Measurements from ENCODE around the gene RAB3A.

Gene RAB3A

GRCh38 chr19:18229474-18229873 is 25.6 kb upstream of the RAB3A start:
- H4K20me1 ChIP-seq (ENCODE audit: low read depth, low read length): no peaks in the 10 kb centered on the region
- no peaks in the 10 kb centered on the region for H3K36me3 ChIP-seq (ENCODE audit: low read length)
- H2AFZ ChIP-seq (ENCODE audit: low read depth, low read length, severe bottlenecking): no peak overlapping the region
- H3K79me2 ChIP-seq (ENCODE audit: insufficient read depth, low read length): no peaks in the 10 kb centered on the region
- no peaks in the 10 kb centered on the region for H3K27me3 ChIP-seq (ENCODE audit: low read length)
- no peak for TF ChIP-seq EZH2phosphoT487 (conservative IDR thresholded peaks at IDR 0.05; ENCODE audit: low read length)
- peak; percentile 85 for TF ChIP-seq CTCF (IDR thresholded peaks at IDR 0.05; ENCODE audit: insufficient read depth, low read length, poor library complexity, severe bottlenecking)
- H3K9ac ChIP-seq (ENCODE audit: low read length): no peak overlapping the region
- H3K4me2 ChIP-seq (ENCODE audit: low read depth, low read length, poor library complexity, severe bottlenecking): no peak overlapping the region
- H3K4me3 ChIP-seq (ENCODE audit: insufficient read depth, low read length, poor library complexity, severe bottlenecking): no peak overlapping the region
- no peaks in the 10 kb centered on the region for H3F3A ChIP-seq (ENCODE audit: insufficient read depth)
- H3K27ac ChIP-seq (ENCODE audit: low read depth, low read length): no peak overlapping the region
- H3K9me2 ChIP-seq (replicated peaks; ENCODE audit: insufficient read depth, low read length): no peaks in the 10 kb centered on the region
- no peaks in the 10 kb centered on the region for H3K9me3 ChIP-seq (ENCODE audit: insufficient read depth, low read length)

- H2AFZ ChIP-seq (ENCODE audit: low read depth, low read length, severe bottlenecking): no peak overlapping the region
- H4K20me1 ChIP-seq (ENCODE audit: low read depth, low read length): no peaks in the 10 kb centered on the region
- H3K4me3 ChIP-seq (ENCODE audit: insufficient read depth, low read length, poor library complexity, severe bottlenecking): no peak overlapping the region
- no peaks in the 10 kb centered on the region for H3K9me3 ChIP-seq (ENCODE audit: insufficient read depth, low read length)
- no peaks in the 10 kb centered on the region for H3K27me3 ChIP-seq (ENCODE audit: low read length)
- H3K36me3 ChIP-seq (ENCODE audit: low read length): no peaks in the 10 kb centered on the region
- H3K79me2 ChIP-seq (ENCODE audit: insufficient read depth, low read length): no peaks in the 10 kb centered on the region
- peak overlapping the region; percentile 48 for H3K27ac ChIP-seq (ENCODE audit: low read depth, low read length)
- H3K4me2 ChIP-seq (ENCODE audit: low read depth, low read length, poor library complexity, severe bottlenecking): peak overlapping the region; percentile 22
- no peaks in the 10 kb centered on the region for H3F3A ChIP-seq (ENCODE audit: insufficient read depth)
- H3K9ac ChIP-seq (ENCODE audit: low read length): peak overlapping the region; percentile 25; the same call in 1 of the 2 replicates
- H3K9me2 ChIP-seq (replicated peaks; ENCODE audit: insufficient read depth, low read length): no peaks in the 10 kb centered on the region
- TF ChIP-seq EZH2phosphoT487 (conservative IDR thresholded peaks at IDR 0.05; ENCODE audit: low read length): no peak
- TF ChIP-seq CTCF (IDR thresholded peaks at IDR 0.05; ENCODE audit: insufficient read depth, low read length, poor library complexity, severe bottlenecking): no peak
Observed at GRCh38 chr19:18227781-18228271, 24.0 kb upstream of the RAB3A start.

- Histone ChIP-seq H3K4me2 (ENCODE audit: low read depth, low read length, poor library complexity, severe bottlenecking) (peak overlapping the region; percentile 22), H3K27me3 (ENCODE audit: low read length) (no peaks in the 10 kb centered on the region), H3K9me2 (replicated peaks; ENCODE audit: insufficient read depth, low read length) (no peaks in the 10 kb centered on the region), H3K79me2 (ENCODE audit: insufficient read depth, low read length) (no peaks in the 10 kb centered on the region), H3K9me3 (ENCODE audit: insufficient read depth, low read length) (no peaks in the 10 kb centered on the region), H4K20me1 (ENCODE audit: low read depth, low read length) (no peaks in the 10 kb centered on the region), H3F3A (ENCODE audit: insufficient read depth) (0 out of 2 replicates have a peak, but pooled peaks cover 5% of the 10 kb centered on the region), H2AFZ (ENCODE audit: low read depth, low read length, severe bottlenecking) (no peak overlapping the region), H3K9ac (ENCODE audit: low read length) (peak overlapping the region; percentile 25; the same call in 1 of the 2 replicates), H3K4me3 (ENCODE audit: insufficient read depth, low read length, poor library complexity, severe bottlenecking) (no peak overlapping the region), H3K36me3 (ENCODE audit: low read length) (no peaks in the 10 kb centered on the region), H3K27ac (ENCODE audit: low read depth, low read length) (peak overlapping the region; percentile 48)
- TF ChIP-seq EZH2phosphoT487 (conservative IDR thresholded peaks at IDR 0.05; ENCODE audit: low read length): no peak
Observed at GRCh38 chr19:18226956-18227780, 23.3 kb upstream of the RAB3A start.
